Glutamatergic neuron (in vitro differentiated cells): ENCODE measurements around the gene TOP1. TPM values are rescaled to one million over a fixed set of nuclear protein-coding genes. Genes with fewer than 3 reads are reported as not detected.

ENCODE experiments used
- DNase-seq: peaks from one replicate; pipeline ENCODE4 v3.0.0; 2022
- H3K27ac Mint-ChIP-seq: one replicate; pipeline ENCODE4 v1.8.0; 2020; ENCODE audit warnings: mild to moderate bottlenecking, mixed read lengths, inconsistent platforms; ENCODE audit not compliant: unreplicated experiment
- H3K27me3 Mint-ChIP-seq: one replicate; pipeline ENCODE4 v1.8.0; 2020; ENCODE audit warnings: mild to moderate bottlenecking, moderate library complexity, mixed read lengths, inconsistent platforms; ENCODE audit not compliant: unreplicated experiment
- H3K36me3 Mint-ChIP-seq: one replicate; pipeline ENCODE4 v1.8.0; 2020; ENCODE audit warnings: mild to moderate bottlenecking, mixed read lengths, inconsistent platforms; ENCODE audit not compliant: unreplicated experiment
- H3K4me1 Mint-ChIP-seq: one replicate; pipeline ENCODE4 v1.8.0; 2020; ENCODE audit warnings: mild to moderate bottlenecking, low read depth, mixed read lengths, inconsistent platforms; ENCODE audit not compliant: unreplicated experiment
- H3K4me3 Mint-ChIP-seq: one replicate; pipeline ENCODE4 v1.8.0; 2020; ENCODE audit warnings: mild to moderate bottlenecking, mixed read lengths, inconsistent platforms; ENCODE audit not compliant: unreplicated experiment
- H3K9me3 Mint-ChIP-seq: one replicate; pipeline ENCODE4 v1.8.0; 2020; ENCODE audit warnings: mild to moderate bottlenecking, moderate library complexity, mixed read lengths, inconsistent platforms; ENCODE audit not compliant: unreplicated experiment
- CTCF ChIP-seq: fragments of 200-600 bp; sonication (generic); IDR thresholded peaks from one replicate; pipeline ENCODE4 v1.5.0; 2021; ENCODE audit not compliant: partially characterized antibody, unreplicated experiment
- microRNA-seq: library from miRNA; unstranded; fragments of <30 nt; microRNA quantifications from one replicate; pipeline ENCODE4, GENCODE V29; 2020; ENCODE audit not compliant: unreplicated experiment
- total RNA-seq: library from RNA; stranded (reverse); fragmentation: NEBNext Ultra II Directional; extraction: Animal tissue kit (Norgen Biotek cat#: 25700); gene quantifications from one replicate; pipeline ENCODE4 v1.2.1, GENCODE V29; 2021; ENCODE audit not compliant: unreplicated experiment

TOP1 gene
- total RNA-seq, 1 donor from 2014 or later = 68.7 TPM

- Mint-ChIP-seq H3K9me3 (peaks cover 22% of the 10 kb centered on the region), H3K27ac (peak overlapping the region; percentile 91), H3K4me1 (peaks cover 7% of the 10 kb centered on the region), H3K4me3 (no peak overlapping the region), H3K27me3 (peaks cover 22% of the 10 kb centered on the region), H3K36me3 (peaks cover 4% of the 10 kb centered on the region)
- peak; percentile 91 for DNase-seq
- peak; percentile 88 for TF ChIP-seq CTCF
Measured at GRCh38 chr20:41173161-41173721, 144.6 kb downstream of the TOP1 start.

GRCh38 chr20:41173791-41174341 lies 145.2 kb downstream of the TOP1 start:
- Mint-ChIP-seq H3K27ac (peak overlapping the region; percentile 91), H3K4me3 (no peak overlapping the region), H3K36me3 (peaks cover 4% of the 10 kb centered on the region), H3K4me1 (peaks cover 11% of the 10 kb centered on the region), H3K27me3 (peaks cover 22% of the 10 kb centered on the region), H3K9me3 (peaks cover 22% of the 10 kb centered on the region)
- TF ChIP-seq CTCF = no peak
- no peak for DNase-seq

Small RNA genes within 50 kb of the gene (microRNA-seq; reads per million reads assigned to microRNA genes)
- 9.6 reads per million, percentile 47 among the genes with 10 or more reads in this experiment for gene MIR6871

Other genes starting within 250 kb of the TOP1 start
- gene PLCG1, start 108.7 kb downstream of the TOP1 start, total RNA-seq = 458 TPM